GM12865 (cell line): Measurements from ENCODE around the gene GLIS1.

ENCODE experiments used
- DNase-seq: peaks from one replicate; pipeline ENCODE4 v3.0.0; 2010; ENCODE audit warnings: low read depth
- H3K4me3 ChIP-seq: 2 replicates; pipeline ENCODE4 v1.5.1; 2011; ENCODE audit warnings: mild to moderate bottlenecking, low read depth, low read length, control low read depth
- TF ChIP-seq, protein P1 (sequence below): IDR thresholded peaks from 2 replicates; pipeline ENCODE4 v1.5.1; 2011; ENCODE audit warnings: low read length, control low read depth, low read depth, inconsistent platforms; ENCODE audit not compliant: insufficient read depth; ENCODE audit errors: missing control alignments

Gene GLIS1

DNA sequence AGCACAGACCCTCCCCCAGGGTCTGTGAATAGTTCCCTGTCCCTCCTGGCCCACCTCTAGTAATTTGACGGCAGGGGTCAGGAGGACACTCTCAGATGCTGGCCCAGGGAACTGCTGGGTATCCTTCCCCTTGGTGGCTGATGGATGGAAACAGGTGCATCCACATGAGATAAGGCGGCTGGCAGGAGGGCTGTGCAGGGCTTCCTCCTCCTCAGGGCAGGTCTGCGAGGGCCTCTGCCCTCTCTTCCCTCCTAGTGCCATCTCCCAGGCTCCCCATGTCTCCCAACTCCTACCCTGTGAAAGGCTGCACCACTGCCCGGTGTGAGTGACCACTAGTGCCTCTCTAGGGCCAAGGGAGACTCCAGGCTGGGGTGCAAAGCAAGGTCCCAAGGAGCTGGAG, 123.9 kb downstream of the GLIS1 start:
- DNase-seq, result no peak
- H3K4me3 ChIP-seq, result no peak overlapping the region
- TF ChIP-seq, protein P1, sequence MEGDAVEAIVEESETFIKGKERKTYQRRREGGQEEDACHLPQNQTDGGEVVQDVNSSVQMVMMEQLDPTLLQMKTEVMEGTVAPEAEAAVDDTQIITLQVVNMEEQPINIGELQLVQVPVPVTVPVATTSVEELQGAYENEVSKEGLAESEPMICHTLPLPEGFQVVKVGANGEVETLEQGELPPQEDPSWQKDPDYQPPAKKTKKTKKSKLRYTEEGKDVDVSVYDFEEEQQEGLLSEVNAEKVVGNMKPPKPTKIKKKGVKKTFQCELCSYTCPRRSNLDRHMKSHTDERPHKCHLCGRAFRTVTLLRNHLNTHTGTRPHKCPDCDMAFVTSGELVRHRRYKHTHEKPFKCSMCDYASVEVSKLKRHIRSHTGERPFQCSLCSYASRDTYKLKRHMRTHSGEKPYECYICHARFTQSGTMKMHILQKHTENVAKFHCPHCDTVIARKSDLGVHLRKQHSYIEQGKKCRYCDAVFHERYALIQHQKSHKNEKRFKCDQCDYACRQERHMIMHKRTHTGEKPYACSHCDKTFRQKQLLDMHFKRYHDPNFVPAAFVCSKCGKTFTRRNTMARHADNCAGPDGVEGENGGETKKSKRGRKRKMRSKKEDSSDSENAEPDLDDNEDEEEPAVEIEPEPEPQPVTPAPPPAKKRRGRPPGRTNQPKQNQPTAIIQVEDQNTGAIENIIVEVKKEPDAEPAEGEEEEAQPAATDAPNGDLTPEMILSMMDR, result no peak

DNA sequence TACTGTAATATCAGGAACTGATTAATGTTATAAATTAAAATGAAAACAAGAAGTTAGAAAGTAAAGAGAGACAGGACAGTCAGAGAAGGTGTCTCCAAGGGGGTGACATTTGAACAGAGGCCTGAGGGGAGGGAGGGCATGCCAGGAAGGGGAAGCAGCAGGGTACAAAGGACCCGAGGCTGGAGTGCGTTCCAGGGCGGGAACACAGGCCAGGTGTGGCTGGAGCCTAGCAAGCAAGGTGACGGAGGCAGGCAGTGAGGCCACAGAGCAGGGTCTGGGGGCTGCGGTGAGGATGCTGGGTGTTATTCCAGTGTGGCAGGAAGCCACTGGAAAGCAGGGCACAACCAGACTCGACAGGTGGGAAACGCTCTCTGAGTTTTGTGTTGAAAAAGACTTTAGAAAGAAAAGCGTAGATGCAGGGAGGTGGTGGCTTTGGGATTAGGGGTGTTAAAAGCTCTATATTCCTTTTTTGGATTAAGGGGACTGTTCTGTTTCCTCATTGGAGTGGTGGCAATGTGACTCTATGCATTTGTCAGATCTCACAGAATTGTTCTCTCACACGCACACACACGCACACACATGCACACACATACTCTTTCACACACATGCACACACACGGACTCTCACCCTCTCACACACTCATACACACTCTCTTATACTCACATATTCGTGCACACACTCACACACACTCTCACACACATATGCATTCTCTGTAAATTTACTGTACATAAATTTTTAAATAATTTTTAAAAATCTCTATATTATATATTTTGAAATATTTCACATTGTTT, 124.5 kb downstream of the GLIS1 start:
- no peak overlapping the region for H3K4me3 ChIP-seq
- TF ChIP-seq, protein P1, result no peak
- no peak for DNase-seq

DNA sequence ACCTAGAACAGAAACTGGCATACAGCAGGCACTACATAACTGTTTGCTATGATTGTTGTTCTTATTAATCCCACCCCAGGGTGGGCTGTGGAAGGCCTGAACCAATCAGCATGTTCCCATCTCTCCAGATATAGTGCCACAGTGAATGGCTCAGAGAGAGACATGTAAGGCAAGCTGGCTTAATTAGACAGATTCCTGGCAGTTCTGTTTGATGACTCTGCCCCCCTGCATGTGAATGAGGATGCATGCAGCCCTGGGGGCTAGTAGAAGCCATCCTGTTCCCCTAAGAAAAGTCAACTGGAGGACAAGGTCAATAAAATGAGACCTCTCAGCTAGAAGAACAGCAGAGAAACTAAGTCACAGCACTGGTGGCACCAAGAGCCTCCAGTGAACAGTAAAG, 130.3 kb downstream of the GLIS1 start:
- no peak overlapping the region for H3K4me3 ChIP-seq
- TF ChIP-seq, protein P1, result no peak
- no peak for DNase-seq

DNA sequence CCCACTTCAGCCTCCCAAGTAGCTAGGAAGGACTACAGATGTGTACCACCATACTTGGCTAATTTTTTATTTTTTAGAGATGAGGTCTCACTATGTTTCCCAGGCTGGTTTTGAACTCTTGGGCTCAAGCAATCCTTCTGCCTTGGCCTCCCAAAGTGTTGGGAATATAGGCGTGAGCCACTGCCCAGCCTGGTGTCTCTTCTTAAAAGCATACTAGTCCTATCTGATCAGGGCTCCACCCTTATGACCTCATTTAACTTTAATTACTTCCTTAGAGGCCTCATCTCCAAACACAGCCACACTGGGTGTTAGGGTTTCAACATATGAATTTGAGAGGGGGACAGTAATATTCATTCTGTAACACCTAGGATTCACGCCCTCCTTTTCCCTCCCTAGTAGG, 130.9 kb downstream of the GLIS1 start:
- H3K4me3 ChIP-seq, result no peak overlapping the region
- no peak for DNase-seq
- TF ChIP-seq, protein P1, result no peak

DNA sequence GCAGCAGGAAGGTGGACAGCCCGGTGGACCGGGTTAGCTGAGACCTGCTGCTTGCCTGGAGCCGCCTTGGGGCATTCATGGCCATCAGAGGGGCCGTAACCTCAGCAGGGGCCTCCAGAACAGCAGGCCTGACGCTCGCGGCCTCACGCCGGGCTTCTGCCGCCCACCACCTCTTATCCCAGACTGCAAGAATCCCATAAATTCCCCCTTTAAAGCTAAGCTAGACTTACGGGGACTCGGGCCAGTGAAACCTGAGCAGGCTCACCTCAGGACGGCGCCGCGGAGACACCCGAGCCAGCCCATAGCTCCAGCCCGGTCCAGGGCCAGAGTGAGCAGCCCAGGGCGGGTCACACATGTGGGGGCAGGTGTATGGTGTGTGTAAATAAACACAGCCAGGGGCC, 132.3 kb downstream of the GLIS1 start:
- no peak for DNase-seq
- TF ChIP-seq, protein P1, result no peak
- H3K4me3 ChIP-seq, result no peak overlapping the region

DNA sequence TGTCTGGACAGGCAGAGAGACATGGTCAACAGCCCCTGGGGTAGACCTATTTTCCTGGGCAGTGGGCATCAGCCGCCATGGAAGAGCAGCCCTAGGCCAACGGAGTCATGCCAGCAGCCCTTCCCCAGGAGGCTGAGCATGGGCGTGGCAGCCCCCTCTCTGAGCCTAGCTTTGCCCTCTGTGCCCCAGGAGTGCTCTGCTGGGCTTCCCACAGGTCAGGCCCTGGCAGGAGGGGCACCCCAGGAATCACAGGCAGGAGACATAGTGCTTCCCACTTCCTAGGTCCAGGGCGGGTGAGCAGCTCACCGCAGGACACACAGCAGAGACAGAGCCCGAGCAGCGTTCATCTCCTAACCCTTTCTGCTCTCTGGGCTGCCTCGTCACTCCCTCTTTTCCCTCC, 132.8 kb downstream of the GLIS1 start:
- no peak for DNase-seq
- H3K4me3 ChIP-seq, result no peak overlapping the region
- TF ChIP-seq, protein P1, result no peak

DNA sequence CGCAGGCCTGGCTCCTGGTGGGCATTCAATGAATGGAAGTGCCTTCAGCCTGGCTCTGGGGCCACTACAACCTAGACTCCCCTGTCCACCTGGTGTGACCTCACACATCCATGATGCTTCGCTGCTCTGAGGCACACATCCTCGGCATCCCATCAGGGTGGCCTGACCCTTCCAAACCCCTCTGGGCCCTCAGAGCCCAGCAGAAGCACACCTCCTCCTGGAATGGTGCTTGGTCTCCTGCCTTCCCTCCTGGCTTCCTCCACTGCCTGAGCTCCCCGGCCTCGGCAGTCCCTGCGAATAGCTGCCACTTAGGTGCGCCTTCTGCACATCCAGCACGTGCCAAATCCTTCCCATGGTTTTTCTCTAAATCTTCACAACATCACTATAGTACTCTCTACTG, 133.8 kb downstream of the GLIS1 start:
- no peak overlapping the region for H3K4me3 ChIP-seq
- no peak for DNase-seq
- TF ChIP-seq, protein P1, result no peak
